Osteoblast (primary cell): ENCODE measurements around the gene ITGA2B. TPM values are rescaled to one million over a fixed set of nuclear protein-coding genes. Genes with fewer than 3 reads are reported as not detected.
A peak's percentile ranks its signal among the peaks of the same experiment; 100 is the strongest.

ENCODE experiments used
- DNase-seq: peaks from one replicate; pipeline ENCODE4 v3.0.0; 2011; ENCODE audit warnings: low spot score, mixed read lengths; ENCODE audit not compliant: insufficient read length; ENCODE audit errors: missing footprints
- H2AFZ ChIP-seq: 2 replicates; pipeline ENCODE4 v1.6.0; 2011; ENCODE audit warnings: mild to moderate bottlenecking, low read length
- H3K27ac ChIP-seq: 2 replicates; pipeline ENCODE4 v1.5.1; 2011; ENCODE audit warnings: mild to moderate bottlenecking, low read depth, low read length, moderate library complexity
- H3K27me3 ChIP-seq: 2 replicates; pipeline ENCODE4 v1.6.0; 2012; ENCODE audit warnings: mild to moderate bottlenecking, control low read depth, inconsistent platforms, low read length, moderate library complexity; ENCODE audit not compliant: insufficient read depth
- H3K36me3 ChIP-seq: 2 replicates; pipeline ENCODE4 v1.5.1; 2011; ENCODE audit warnings: mild to moderate bottlenecking, low read length, control low read depth, moderate library complexity; ENCODE audit not compliant: insufficient read depth
- H3K4me1 ChIP-seq: 2 replicates; pipeline ENCODE4 v1.5.1; 2011; ENCODE audit warnings: mild to moderate bottlenecking, low read length, control low read depth, moderate library complexity; ENCODE audit not compliant: insufficient read depth
- H3K4me2 ChIP-seq: 2 replicates; pipeline ENCODE4 v1.6.0; 2011; ENCODE audit warnings: mild to moderate bottlenecking, low read length; ENCODE audit not compliant: insufficient read depth
- H3K4me3 ChIP-seq: fragments of 200-600 bp; sonication (generic); 3 replicates; pipeline ENCODE4 v1.5.1; 2012; ENCODE audit warnings: mild to moderate bottlenecking, low read length, inconsistent platforms; ENCODE audit not compliant: insufficient read depth
- H3K79me2 ChIP-seq: 2 replicates; pipeline ENCODE4 v1.6.0; 2012; ENCODE audit warnings: mild to moderate bottlenecking, low read length, control low read depth, inconsistent platforms; ENCODE audit not compliant: insufficient read depth
- H3K9me3 ChIP-seq: 2 replicates; pipeline ENCODE4 v1.5.1; 2011; ENCODE audit warnings: low read depth, low read length, control low read depth
- H4K20me1 ChIP-seq: 2 replicates; pipeline ENCODE4 v1.6.0; 2012; ENCODE audit warnings: mild to moderate bottlenecking, low read length, control low read depth; ENCODE audit not compliant: insufficient read depth
- CTCF ChIP-seq: IDR thresholded peaks from 2 replicates; pipeline ENCODE4 v1.5.1; 2011; ENCODE audit warnings: mild to moderate bottlenecking, low read depth, low read length, moderate library complexity; ENCODE audit errors: extremely low read depth
- total RNA-seq: library from RNA; depleted of rRNA; stranded (reverse); fragments of >200 nt; gene quantifications from 2 replicates; pipeline ENCODE4 v1.2.3, GENCODE V29; 2012

Gene ITGA2B
- total RNA-seq, 1 donor = not detected

GRCh38 chr17:44346064-44346844 lies 43.2 kb downstream of the ITGA2B start:
- Histone ChIP-seq H3K4me2 (peak overlapping the region; percentile 95), H3K79me2 (peaks cover 28% of the 10 kb centered on the region), H4K20me1 (peaks cover 12% of the 10 kb centered on the region), H3K27ac (no peak overlapping the region), H3K27me3 (no peaks in the 10 kb centered on the region), H3K4me3 (peak overlapping the region; percentile 90), H3K4me1 (peaks cover 15% of the 10 kb centered on the region), H3K36me3 (peaks cover 4% of the 10 kb centered on the region), H2AFZ (peak overlapping the region; percentile 35), H3K9me3 (no peaks in the 10 kb centered on the region)
- TF ChIP-seq CTCF = no peak
- peak; percentile 62 for DNase-seq

- H3K4me1 ChIP-seq = peaks cover 15% of the 10 kb centered on the region
- TF ChIP-seq CTCF = peak; percentile 49
- no peaks in the 10 kb centered on the region for H3K36me3 ChIP-seq
- peak overlapping the region; percentile 35 for H2AFZ ChIP-seq
- peaks cover 12% of the 10 kb centered on the region for H4K20me1 ChIP-seq
- H3K27ac ChIP-seq = peak overlapping the region; percentile 17
- H3K9me3 ChIP-seq = no peaks in the 10 kb centered on the region
- no peaks in the 10 kb centered on the region for H3K27me3 ChIP-seq
- DNase-seq = peak; percentile 90
- peak overlapping the region; percentile 95 for H3K4me2 ChIP-seq
- H3K4me3 ChIP-seq = peak overlapping the region; percentile 90
- H3K79me2 ChIP-seq = peaks cover 28% of the 10 kb centered on the region
Measured at GRCh38 chr17:44345454-44346026, 43.9 kb downstream of the ITGA2B start.

- Histone ChIP-seq H3K4me2 (peak within 1 kb of the TSS; percentile 95), H3K4me3 (peak within 1 kb of the TSS; percentile 90), H2AFZ (peak within 1 kb of the TSS; percentile 90), H4K20me1 (peaks cover 12% of the 10 kb centered on the region), H3K36me3 (no peaks in the 10 kb centered on the region), H3K27ac (peak within 1 kb of the TSS; percentile 17), H3K79me2 (peaks cover 28% of the 10 kb centered on the region), H3K9me3 (no peaks in the 10 kb centered on the region), H3K27me3 (no peaks in the 10 kb centered on the region), H3K4me1 (peaks cover 15% of the 10 kb centered on the region)
- TF ChIP-seq CTCF = no peak
- peak; percentile 100 for DNase-seq
Measured at GRCh38 chr17:44344939-44345453, 44.5 kb downstream of the ITGA2B start, which contains the start of gene GRN. Gene GRN (plus strand): TSS chr17:44345302. CDS start chr17:44349165, 3,863 bp downstream.
